PC-9 (cell line): ENCODE data around the gene DEAF1.

Experiments
- CTCF ChIP-seq: fragments of 200-600 bp; sonication (generic); conservative IDR thresholded peaks from 2 replicates; pipeline ENCODE4 v1.6.1; 2017; ENCODE audit warnings: mixed run types, antibody characterized with exemption, mild to moderate bottlenecking, moderate library complexity
- EZH2 ChIP-seq: fragments of 200-600 bp; sonication (generic); IDR thresholded peaks from 2 replicates; pipeline ENCODE4 v1.8.0; 2017; ENCODE audit warnings: antibody characterized with exemption, low read depth

- TF ChIP-seq CTCF: no peak
- no peak for TF ChIP-seq EZH2
Measured at GRCh38 chr11:635945-636510, 59.0 kb downstream of the DEAF1 start.
